Psoas muscle (tissue), 8 donors: Measurements from ENCODE around the gene WDR41. TPM values are rescaled to one million over a fixed set of nuclear protein-coding genes. Genes with fewer than 3 reads are reported as not detected.

Experiments used
- ATAC-seq, 4 donors: fragments of 200-7000 bp; cut with Tn5 transposase; one replicate each; pipeline ENCODE4 v1.9.1; 2020; ENCODE audit warnings: moderate library complexity in 3 of 4, mild to moderate bottlenecking in 2 of 4
- DNase-seq, 2 donors: peaks; one replicate each; pipeline ENCODE4 v3.0.0-alpha.2; 2020
- H3K27ac ChIP-seq: fragments of 200-600 bp; one replicate; pipeline ENCODE4 v1.8.0; 2022
- H3K27me3 ChIP-seq, 3 donors: fragments of 200-600 bp in 1 of 3; one replicate each; pipeline versions ENCODE4 v1.6.1 to v1.8.0; 2013 to 2022; ENCODE audit warnings: low read length in 2 of 3, mild to moderate bottlenecking in 2 of 3, moderate library complexity in 1 of 3; ENCODE audit not compliant: insufficient read depth in 3 of 3
- H3K36me3 ChIP-seq, 2 donors: fragments of 200-600 bp in 1 of 2; one replicate each; pipeline versions ENCODE4 v1.6.1 to v1.8.0; 2013 to 2022; ENCODE audit warnings: low read depth in 1 of 2, mild to moderate bottlenecking in 1 of 2, moderate library complexity in 1 of 2; ENCODE audit not compliant: insufficient read depth in 1 of 2
- H3K4me1 ChIP-seq: fragments of 200-600 bp; one replicate; pipeline ENCODE4 v1.8.0; 2022
- H3K4me3 ChIP-seq: fragments of 200-600 bp; one replicate; pipeline ENCODE4 v1.8.0; 2022; ENCODE audit warnings: mild to moderate bottlenecking
- H3K9me3 ChIP-seq: fragments of 200-600 bp; one replicate; pipeline ENCODE4 v1.8.0; 2022
- WGBS, 3 donors: extraction: QIAGEN DNeasy Blood & Tissue Kit; methylation state at CpG; one replicate each; pipeline versions ENCODE4 v1.1.6 to v1.1.7; 2013; 5-methylcytosine and 5-hydroxymethylcytosine counted together
- intact Hi-C, 2 donors: fragments of 100-400 bp; cut with DNase I; formaldehyde crosslinking; loops; one replicate each; pipeline versions ENCODE4 v1.11.0 to v1.14.2; 2022
- polyA plus RNA-seq, 3 donors: library from polyadenylated mRNA; stranded (reverse); fragments of 200-250 nt; gene quantifications; one replicate each; pipeline ENCODE4 v1.2.3, GENCODE V29; 2013
- total RNA-seq, 4 donors: library from RNA; stranded (reverse); fragmentation: NEBNext Ultra II Directional in 2 of 4; extraction: Animal tissue kit (Norgen Biotek cat#: 25700) in 2 of 4; gene quantifications; one replicate each; pipeline versions ENCODE4 v1.2.1 to v1.2.4, GENCODE V29; 2021 to 2023
- TF ChIP-seq, protein P1 (sequence below): fragments of 200-600 bp; IDR thresholded peaks from one replicate; pipeline ENCODE4 v1.8.0; 2022; ENCODE audit warnings: antibody characterized with exemption
- donor health status: healthy with polysubstance abuse.
- donor health status: DM: no; HTN: no; CAD: no; lungs with moderate emphysema.
- donor health status: Bipolar disorder and iron deficiency.
- donor health status: healthy.
- donor health status: DM: yes; HTN: yes; CAD: no.
- donor health status: DM: no; HTN: no; CAD: no.
- donor health status: DM: no; HTN: no; CAD: no.
- donor health status: DM: yes; HTN: yes; CAD: no.

Gene WDR41
- total and polyA plus RNA-seq, 7 donors, result 17.1 to 32.2 (median 26.6) TPM

DNA sequence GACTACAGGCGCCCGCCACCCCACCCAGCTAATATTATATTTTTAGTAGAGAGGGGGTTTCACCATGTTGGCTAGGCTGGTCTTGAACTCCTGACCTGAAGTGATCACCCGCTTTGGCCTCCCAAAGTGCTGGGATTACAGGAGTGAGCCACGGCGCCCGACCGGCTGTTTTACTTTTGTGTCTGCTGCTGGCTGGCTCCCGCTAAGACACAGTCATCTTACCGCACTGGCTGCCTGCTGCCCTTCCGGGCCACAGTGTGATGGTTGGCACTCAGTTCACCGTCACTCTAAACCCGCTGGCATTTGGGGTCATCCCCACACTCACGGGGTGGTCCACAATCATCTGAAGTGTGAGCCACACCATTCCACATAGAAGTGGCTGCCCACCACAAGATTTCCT is 93.7 kb downstream of the WDR41 start:
- Histone ChIP-seq H3K4me3 (no peak overlapping the region), H3K27ac (no peak overlapping the region), H3K4me1 (no peaks in the 10 kb centered on the region), H3K36me3 (no peaks in the 10 kb centered on the region), H3K9me3 (no peaks in the 10 kb centered on the region), H3K27me3 (no peaks in the 10 kb centered on the region)
- intact Hi-C loops, result no loop called here
- DNase-seq (no peak), ATAC-seq (no peak)
- TF ChIP-seq, protein P1, sequence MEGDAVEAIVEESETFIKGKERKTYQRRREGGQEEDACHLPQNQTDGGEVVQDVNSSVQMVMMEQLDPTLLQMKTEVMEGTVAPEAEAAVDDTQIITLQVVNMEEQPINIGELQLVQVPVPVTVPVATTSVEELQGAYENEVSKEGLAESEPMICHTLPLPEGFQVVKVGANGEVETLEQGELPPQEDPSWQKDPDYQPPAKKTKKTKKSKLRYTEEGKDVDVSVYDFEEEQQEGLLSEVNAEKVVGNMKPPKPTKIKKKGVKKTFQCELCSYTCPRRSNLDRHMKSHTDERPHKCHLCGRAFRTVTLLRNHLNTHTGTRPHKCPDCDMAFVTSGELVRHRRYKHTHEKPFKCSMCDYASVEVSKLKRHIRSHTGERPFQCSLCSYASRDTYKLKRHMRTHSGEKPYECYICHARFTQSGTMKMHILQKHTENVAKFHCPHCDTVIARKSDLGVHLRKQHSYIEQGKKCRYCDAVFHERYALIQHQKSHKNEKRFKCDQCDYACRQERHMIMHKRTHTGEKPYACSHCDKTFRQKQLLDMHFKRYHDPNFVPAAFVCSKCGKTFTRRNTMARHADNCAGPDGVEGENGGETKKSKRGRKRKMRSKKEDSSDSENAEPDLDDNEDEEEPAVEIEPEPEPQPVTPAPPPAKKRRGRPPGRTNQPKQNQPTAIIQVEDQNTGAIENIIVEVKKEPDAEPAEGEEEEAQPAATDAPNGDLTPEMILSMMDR, result no peak
- 94 to 97% (median 96%) methylated on average over 13 of the region's 13 CpGs for WGBS, 3 donors

DNA sequence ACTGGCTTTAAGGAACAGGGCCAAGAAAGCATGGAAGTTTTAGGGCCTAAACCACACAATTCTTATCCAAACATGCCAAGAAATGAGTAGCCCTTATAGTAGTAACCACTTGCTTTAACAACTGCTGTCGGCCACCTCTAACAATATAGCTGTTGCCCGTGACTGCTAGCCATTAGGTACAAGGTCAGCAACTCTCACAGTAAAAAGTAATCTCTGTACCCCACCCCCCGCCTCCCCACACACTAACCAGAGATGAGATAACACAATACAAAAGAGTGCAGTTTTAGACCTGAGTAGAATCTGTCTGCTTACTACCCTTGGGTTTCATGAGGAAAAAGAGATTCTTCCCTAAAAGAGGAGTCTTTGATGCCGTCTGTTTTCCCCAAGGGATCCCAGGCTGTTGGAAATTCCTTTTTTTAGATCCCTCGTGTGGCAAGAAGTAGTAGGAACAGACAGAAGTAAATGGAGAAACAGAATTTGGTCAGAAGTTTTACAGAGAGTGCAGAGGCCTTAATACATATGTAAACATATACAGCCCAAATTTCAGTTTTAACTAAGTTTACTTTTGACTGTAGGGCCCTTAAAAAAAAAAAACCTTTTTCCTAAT is 94.3 kb downstream of the WDR41 start:
- Histone ChIP-seq H3K27ac (no peak overlapping the region), H3K4me1 (no peaks in the 10 kb centered on the region), H3K27me3 (no peaks in the 10 kb centered on the region), H3K4me3 (no peak overlapping the region), H3K36me3 (no peaks in the 10 kb centered on the region), H3K9me3 (no peaks in the 10 kb centered on the region)
- 55 to 65% (median 62%) methylated on average over 5 of the region's 5 CpGs for WGBS, 3 donors
- ATAC-seq, result no peak
- intact Hi-C loops, result no loop called here
- TF ChIP-seq, protein P1, result no peak
- no peak for DNase-seq

DNA sequence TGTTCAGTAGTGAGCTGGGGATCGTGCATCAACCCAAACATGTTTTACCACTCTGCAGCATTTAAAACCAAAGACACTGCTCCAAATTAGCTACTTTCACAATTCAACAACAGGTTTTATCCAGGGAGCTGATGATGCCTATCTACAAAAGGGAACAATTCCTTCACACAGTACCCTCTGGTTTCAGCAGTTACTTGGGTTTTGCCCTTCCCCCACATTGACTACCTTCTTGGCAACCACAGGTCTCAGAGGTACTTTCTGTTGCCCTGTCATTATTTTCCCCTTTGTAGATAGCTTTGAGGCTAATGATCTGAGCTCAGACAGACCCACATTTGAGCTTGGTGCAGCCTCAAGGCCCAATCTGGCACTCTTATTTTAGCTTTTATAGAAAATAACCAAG is 96.1 kb downstream of the WDR41 start:
- Histone ChIP-seq H3K27me3 (no peaks in the 10 kb centered on the region), H3K4me1 (no peaks in the 10 kb centered on the region), H3K36me3 (no peaks in the 10 kb centered on the region), H3K9me3 (no peaks in the 10 kb centered on the region), H3K4me3 (no peak overlapping the region), H3K27ac (no peak overlapping the region)
- intact Hi-C loops, result no loop called here
- TF ChIP-seq, protein P1, result no peak
- DNase-seq, result no peak
- 65 to 81% (median 67%) methylated on average over 1 of the region's 1 CpG for WGBS, 3 donors
- no peak for ATAC-seq

DNA sequence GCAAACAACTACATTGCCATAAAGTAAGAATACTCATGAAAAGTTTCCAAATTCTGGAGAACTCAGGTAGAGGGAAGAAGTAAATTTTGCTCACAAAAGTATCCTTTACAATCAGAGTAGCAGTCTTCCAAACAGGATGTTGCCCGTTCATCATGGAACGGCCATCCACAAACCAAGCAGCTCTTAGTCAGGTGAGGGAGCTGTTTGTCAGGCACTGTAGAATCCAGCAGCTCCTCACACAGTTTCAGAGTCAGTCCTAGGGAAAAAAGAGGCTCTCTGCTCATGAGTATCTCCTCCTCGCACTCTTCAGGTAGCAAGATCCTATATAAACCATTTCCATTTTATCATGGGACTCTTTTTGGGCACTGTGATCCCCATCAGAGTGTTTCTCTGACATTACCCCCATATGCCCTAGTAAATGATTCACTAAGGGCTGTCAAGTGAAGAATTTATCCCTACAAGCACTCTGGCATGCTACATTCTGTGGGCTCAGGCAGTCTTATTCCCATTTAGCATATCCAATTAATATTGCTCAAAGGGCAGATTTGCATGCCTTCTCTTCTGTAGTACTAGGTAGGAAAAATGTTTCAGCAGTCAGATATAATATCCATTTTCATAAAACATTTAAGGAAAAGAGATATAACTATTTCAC is 97.9 kb downstream of the WDR41 start:
- WGBS, 3 donors, result 62 to 70% (median 66%) methylated on average over 3 of the region's 3 CpGs
- no peak for ATAC-seq
- intact Hi-C loops, result no loop called here

More for the DNA sequence above, 97.9 kb downstream of the WDR41 start:
- no peak for DNase-seq
- Histone ChIP-seq H3K4me3 (no peak overlapping the region), H3K36me3 (no peaks in the 10 kb centered on the region), H3K27ac (no peak overlapping the region), H3K4me1 (no peaks in the 10 kb centered on the region), H3K9me3 (no peaks in the 10 kb centered on the region), H3K27me3 (no peaks in the 10 kb centered on the region)
- TF ChIP-seq, protein P1, result no peak
